IMR-90 (cell line): ENCODE results near the gene AP4M1. TPM values are rescaled to one million over a fixed set of nuclear protein-coding genes. Genes with fewer than 3 reads are reported as not detected.

Source experiments
- MXI1 ChIP-seq: IDR thresholded peaks from 2 replicates; pipeline ENCODE4 v1.6.1; 2012; ENCODE audit warnings: low read depth, mild to moderate bottlenecking, low read length, moderate library complexity, borderline replicate concordance
- RCOR1 ChIP-seq: IDR thresholded peaks from 2 replicates; pipeline ENCODE4 v1.6.1; 2012; ENCODE audit warnings: mild to moderate bottlenecking, low read length, improper control_type of control experiment; ENCODE audit not compliant: insufficient replicate concordance
- RFX5 ChIP-seq: IDR thresholded peaks from 2 replicates; pipeline ENCODE4 v1.8.0; 2012; ENCODE audit warnings: low read depth, mild to moderate bottlenecking, low read length, moderate library complexity
- microRNA-seq, 2 experiments: library from miRNA; stranded (forward) in 1 of 2; unstranded in 1 of 2; fragments of 10-50 nt in 1 of 2; fragments of <30 nt in 1 of 2; gene quantifications in 1 of 2; microRNA quantifications in 1 of 2; one replicate each; pipeline versions ENCODE3 to v1.1.0; 2013 to 2020; ENCODE audit not compliant: insufficient read depth in 1 of 2, insufficient read length in 1 of 2, unreplicated experiment in 1 of 2
- polyA plus RNA-seq, 3 experiments: library from polyadenylated mRNA; depleted of rRNA; stranded (reverse); fragments of >200 nt; gene quantifications; 2 replicates each; pipeline ENCODE4 v1.2.3, GENCODE V29; 2012; ENCODE audit warnings: low replicate concordance in 1 of 3
- small RNA-seq, 5 experiments: library from RNA; depleted of rRNA; stranded (forward); fragments of <200 nt; gene quantifications; one replicate each; pipeline ENCODE3, GENCODE V24; 2012
- total RNA-seq: library from RNA; depleted of rRNA; stranded (reverse); fragments of >200 nt; gene quantifications from 2 replicates; pipeline ENCODE4 v1.2.3, GENCODE V29; 2012; rRNA removed

AP4M1 gene
- total and polyA plus RNA-seq, 2 of the 4 experiments (the other 2 are of a cell fraction): 21.1 to 21.4 TPM

DNA sequence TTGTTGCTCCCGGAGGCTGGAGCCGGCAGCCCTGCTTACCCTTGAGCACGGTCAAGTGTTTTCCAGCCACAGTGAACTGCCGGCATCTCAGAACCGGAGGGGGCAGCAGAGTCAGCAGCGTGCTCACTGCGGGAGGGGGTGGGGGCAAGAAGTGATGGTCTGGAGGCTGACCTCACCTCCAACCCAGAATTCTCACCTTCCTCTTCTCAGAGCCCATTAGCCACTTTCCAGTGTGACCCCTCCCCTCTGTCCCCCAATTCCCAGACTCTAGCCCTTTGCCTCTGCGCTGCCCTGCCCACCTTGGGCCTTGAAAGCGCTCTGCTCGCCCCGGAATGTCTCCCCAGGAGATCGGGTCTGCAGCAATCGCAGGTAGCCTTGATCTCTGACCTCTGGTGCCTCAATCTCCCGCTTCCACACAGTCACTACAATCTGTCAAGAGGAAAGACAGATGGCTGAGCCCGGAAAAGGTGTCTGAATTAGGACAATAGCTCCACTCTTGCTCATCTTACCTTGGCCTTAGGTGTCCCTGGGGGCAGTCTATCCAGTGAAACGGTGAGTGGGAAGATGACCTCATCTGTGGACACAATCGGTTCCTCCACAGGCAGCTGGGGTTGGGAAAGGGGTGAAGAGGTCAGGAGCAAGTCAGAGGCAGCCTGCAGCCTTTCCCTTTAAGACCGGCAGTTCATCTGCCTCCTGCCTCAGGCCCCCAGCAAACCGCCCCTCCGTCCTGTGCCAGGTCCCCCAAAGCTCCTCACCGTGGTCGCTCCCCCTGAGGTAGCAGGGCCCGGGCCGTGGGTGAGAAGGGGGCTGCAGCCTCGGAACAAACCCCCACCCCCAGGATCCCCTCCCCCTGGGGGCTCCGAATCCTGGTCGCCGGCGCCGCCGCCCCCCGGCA, 56.1 kb downstream of the AP4M1 start (continued):
- TF ChIP-seq MXI1 (no peak), RCOR1 (no peak), RFX5 (no peak)

Small RNA genes lying within 50 kb of the gene (microRNA-seq; reads per million reads assigned to microRNA genes)
- gene MIR106B (ENCODE audit: insufficient read depth in 1 of 2, insufficient read length in 1 of 2, unreplicated experiment in 1 of 2) (1,820 to 9,724 reads per million in 2 experiments), gene MIR25 (ENCODE audit: insufficient read depth in 1 of 2, insufficient read length in 1 of 2, unreplicated experiment in 1 of 2) (221 to 3,645 reads per million in 2 experiments), gene MIR4658 (ENCODE audit: unreplicated experiment) (not detected), gene MIR93 (ENCODE audit: insufficient read depth in 1 of 2, insufficient read length in 1 of 2, unreplicated experiment in 1 of 2) (1,754 to 40,429 reads per million in 2 experiments)

Small RNA genes lying within 50 kb of the gene (small RNA-seq; reads per million reads assigned to genes)
- 146 to 64,679 (median 19,769) reads per million in 5 experiments for gene MIR106B
- gene MIR25: 26.3 to 31,501 (median 3,468) reads per million in 5 experiments
- gene MIR93: 401 to 57,385 (median 23,255) reads per million in 5 experiments

Other genes starting within 250 kb of the AP4M1 start
- gene OR2AE1, start 224.6 kb upstream of the AP4M1 start, total RNA-seq: 0.18 TPM in 1 of 2 replicates, not detected in the other
- gene OR2AE1, start 224.6 kb upstream of the AP4M1 start, polyA plus RNA-seq (2012; rRNA removed): 0.17 TPM in 1 of 2 replicates, not detected in the other
- 10.6 and 15.3 TPM in 2 replicates for gene TRIM4, start 182.1 kb upstream of the AP4M1 start, total RNA-seq
- gene TRIM4, start 182.1 kb upstream of the AP4M1 start, polyA plus RNA-seq (2012; rRNA removed): 11.5 and 13.4 TPM in 2 replicates
- gene GJC3, start 172.0 kb upstream of the AP4M1 start, total RNA-seq: not detected in 2 replicates
- gene GJC3, start 172.0 kb upstream of the AP4M1 start, polyA plus RNA-seq (2012; rRNA removed): not detected in 2 replicates
- gene AZGP1, start 125.6 kb upstream of the AP4M1 start, total RNA-seq: not detected in 2 replicates
- not detected in 2 replicates for gene AZGP1, start 125.6 kb upstream of the AP4M1 start, polyA plus RNA-seq (2012; rRNA removed)
- gene ZKSCAN1, start 86.0 kb upstream of the AP4M1 start, total RNA-seq: 30.3 and 40.7 TPM in 2 replicates
- gene ZKSCAN1, start 86.0 kb upstream of the AP4M1 start, polyA plus RNA-seq (2012; rRNA removed): 10.8 and 13.7 TPM in 2 replicates
- gene ZSCAN21, start 51.9 kb upstream of the AP4M1 start, total RNA-seq: 13.1 and 13.3 TPM in 2 replicates
- 10.8 and 11.5 TPM in 2 replicates for gene ZSCAN21, start 51.9 kb upstream of the AP4M1 start, polyA plus RNA-seq (2012; rRNA removed)
- gene ZNF3, start 19.9 kb upstream of the AP4M1 start, total RNA-seq: 30.8 and 33.1 TPM in 2 replicates
- gene ZNF3, start 19.9 kb upstream of the AP4M1 start, polyA plus RNA-seq (2012; rRNA removed): 20.4 and 24.8 TPM in 2 replicates
- 158 and 185 TPM in 2 replicates for gene COPS6, start 12.7 kb upstream of the AP4M1 start, total RNA-seq
- 303 and 325 TPM in 2 replicates for gene COPS6, start 12.7 kb upstream of the AP4M1 start, polyA plus RNA-seq (2012; rRNA removed)
- 130 and 137 TPM in 2 replicates for gene MCM7, start 246 bp upstream of the AP4M1 start, total RNA-seq
- 104 and 119 TPM in 2 replicates for gene MCM7, start 246 bp upstream of the AP4M1 start, polyA plus RNA-seq (2012; rRNA removed)
- gene TAF6, start 17.7 kb downstream of the AP4M1 start, total RNA-seq: 11.3 and 14.4 TPM in 2 replicates
- gene TAF6, start 17.7 kb downstream of the AP4M1 start, polyA plus RNA-seq (2012; rRNA removed): 55.3 and 56.5 TPM in 2 replicates
- gene CNPY4, start 18.0 kb downstream of the AP4M1 start, total RNA-seq: 13.3 and 20.0 TPM in 2 replicates
- 18.1 and 21.9 TPM in 2 replicates for gene CNPY4, start 18.0 kb downstream of the AP4M1 start, polyA plus RNA-seq (2012; rRNA removed)
- 0.56 and 0.72 TPM in 2 replicates for gene MBLAC1, start 25.3 kb downstream of the AP4M1 start, total RNA-seq
- 1.4 and 1.6 TPM in 2 replicates for gene MBLAC1, start 25.3 kb downstream of the AP4M1 start, polyA plus RNA-seq (2012; rRNA removed)
- gene LAMTOR4, start 47.3 kb downstream of the AP4M1 start, total RNA-seq: 131 and 134 TPM in 2 replicates
- gene LAMTOR4, start 47.3 kb downstream of the AP4M1 start, polyA plus RNA-seq (2012; rRNA removed): 268 and 289 TPM in 2 replicates
- 4.4 and 4.5 TPM in 2 replicates for gene TRAPPC14, start 57.1 kb downstream of the AP4M1 start, total RNA-seq
- gene TRAPPC14, start 57.1 kb downstream of the AP4M1 start, polyA plus RNA-seq (2012; rRNA removed): 14.1 and 15.9 TPM in 2 replicates
- 0.90 and 1.1 TPM in 2 replicates for gene GAL3ST4, start 67.0 kb downstream of the AP4M1 start, total RNA-seq
- 7.3 and 8.5 TPM in 2 replicates for gene GAL3ST4, start 67.0 kb downstream of the AP4M1 start, polyA plus RNA-seq (2012; rRNA removed)
- 1.4 and 1.8 TPM in 2 replicates for gene GPC2, start 75.7 kb downstream of the AP4M1 start, total RNA-seq
- 5.7 and 6.0 TPM in 2 replicates for gene GPC2, start 75.7 kb downstream of the AP4M1 start, polyA plus RNA-seq (2012; rRNA removed)
- 0.28 and 0.36 TPM in 2 replicates for gene STAG3, start 76.3 kb downstream of the AP4M1 start, total RNA-seq
- gene STAG3, start 76.3 kb downstream of the AP4M1 start, polyA plus RNA-seq (2012; rRNA removed): 0.47 and 0.65 TPM in 2 replicates
- not detected in 2 replicates for gene PVRIG, start 118.3 kb downstream of the AP4M1 start, total RNA-seq
- gene PVRIG, start 118.3 kb downstream of the AP4M1 start, polyA plus RNA-seq (2012; rRNA removed): not detected in 2 replicates
- not detected in 2 replicates for gene SPDYE3, start 206.1 kb downstream of the AP4M1 start, total RNA-seq
- gene SPDYE3, start 206.1 kb downstream of the AP4M1 start, polyA plus RNA-seq (2012; rRNA removed): not detected in 2 replicates